Fibroblast of lung (primary cell): ENCODE data around the gene PPT1.

Experiments
- CTCF ChIP-seq, 2 donors: IDR thresholded peaks in 1 of 2; conservative IDR thresholded peaks in 1 of 2; 1 replicate in 1 of 2; 2 replicates in 1 of 2; pipeline ENCODE4 v1.5.1; 2011 to 2012; ENCODE audit warnings: low read length in 2 of 2, control low read depth in 1 of 2, inconsistent platforms in 1 of 2, low read depth in 1 of 2, mild to moderate bottlenecking in 1 of 2
- EZH2 ChIP-seq: IDR thresholded peaks from 2 replicates; pipeline ENCODE4 v1.5.1; 2012; ENCODE audit warnings: low read length, control low read depth, mild to moderate bottlenecking; ENCODE audit errors: missing control alignments

DNA sequence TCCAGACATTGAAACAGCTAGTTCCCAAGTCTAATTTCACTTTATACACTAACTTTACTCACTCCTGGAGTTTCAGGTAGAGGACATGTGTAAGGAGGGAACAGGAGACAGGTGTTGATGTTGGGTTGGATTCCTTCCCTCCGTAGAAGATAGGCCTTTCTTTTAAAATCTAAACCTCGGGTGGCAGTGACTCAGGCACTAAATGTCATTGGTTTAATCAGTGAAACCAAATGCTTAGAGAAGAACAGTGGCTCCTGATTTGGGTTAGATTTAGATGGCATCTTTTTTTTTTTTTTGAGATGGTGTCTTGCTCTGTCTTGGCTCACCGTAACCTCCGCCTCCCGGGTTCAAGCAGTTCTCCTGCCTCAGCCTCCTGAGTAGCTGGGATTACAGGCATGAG lies 49.3 kb downstream of the PPT1 start:
- TF ChIP-seq CTCF (conservative IDR thresholded peaks at IDR 0.05 in 1 of 2, IDR thresholded peaks at IDR 0.05 in 1 of 2; ENCODE audit: low read depth in 1 of 2, low read length in 2 of 2), result no peak
- TF ChIP-seq EZH2, result no peak
